ENCODE data around the gene FOXD4L4.
"Not testable (repeated sequence)": the region's sequence is repeated elsewhere in the genome, so short reads cannot be mapped to it uniquely, and the experiment has no call there.

The FOXD4L4 gene

DNA sequence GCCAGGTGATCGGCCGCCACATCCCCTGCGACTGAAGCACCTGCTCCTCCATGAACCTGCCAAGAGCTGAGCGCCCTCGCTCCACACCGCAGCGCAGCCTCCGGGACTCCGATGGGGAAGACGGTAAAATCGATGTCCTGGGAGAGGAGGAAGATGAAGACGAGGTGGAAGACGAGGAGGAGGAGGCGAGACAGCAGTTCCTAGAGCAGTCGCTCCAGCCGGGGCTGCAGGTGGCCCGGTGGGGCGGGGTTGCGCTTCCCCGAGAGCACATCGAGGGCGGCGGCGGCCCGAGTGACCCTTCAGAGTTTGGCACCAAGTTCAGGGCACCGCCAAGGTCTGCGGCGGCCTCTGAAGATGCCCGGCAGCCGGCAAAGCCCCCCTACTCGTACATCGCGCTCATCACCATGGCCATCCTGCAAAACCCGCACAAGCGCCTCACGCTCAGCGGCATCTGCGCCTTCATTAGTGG is at the start of gene FOXD4L4:
FOXD4L4 (plus strand) TSS at position 51 of the 469 bp plus-strand sequence; CDS start at position 51, 0 bp downstream.
- DNase-seq = not testable (repeated sequence)

DNA sequence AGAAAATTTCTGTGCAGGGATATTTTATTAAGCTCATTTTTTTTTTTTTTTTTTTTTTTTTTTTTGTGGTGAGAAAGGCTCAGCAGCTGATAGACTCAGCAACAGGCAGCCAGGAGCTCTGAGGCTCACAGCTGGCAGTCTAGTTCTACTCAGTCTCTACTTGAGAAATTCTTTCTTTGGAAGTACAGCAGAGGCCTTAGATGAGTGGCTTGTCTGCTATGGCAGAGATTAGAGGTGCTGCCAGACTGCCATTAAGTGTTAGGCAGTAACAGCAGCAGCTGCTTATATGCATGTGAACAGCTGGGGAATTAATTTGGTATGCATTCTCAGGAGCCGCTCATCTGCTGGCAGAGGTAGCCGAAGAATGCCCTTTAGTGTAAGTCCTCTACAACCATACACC is 33.4 kb upstream of the FOXD4L4 start:
- not testable (repeated sequence) for DNase-seq

DNA sequence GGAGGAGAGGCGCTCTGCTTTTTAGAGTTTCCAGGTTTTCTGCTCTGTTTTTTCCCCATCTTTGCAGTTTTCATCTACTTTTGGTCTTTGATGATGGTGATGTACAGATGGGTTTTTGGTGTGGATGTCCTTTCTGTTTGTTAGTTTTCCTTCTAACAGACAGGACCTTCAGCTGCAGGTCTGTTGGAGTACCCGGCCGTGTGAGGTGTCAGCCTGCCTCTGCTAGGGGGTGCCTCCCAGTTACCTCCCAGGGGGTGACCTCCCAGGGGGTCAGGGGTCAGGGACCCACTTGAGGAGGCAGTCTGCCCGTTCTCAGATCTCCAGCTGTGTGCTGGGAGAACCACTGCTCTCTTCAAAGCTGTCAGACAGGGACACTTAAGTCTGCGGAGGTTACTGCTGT is 22.5 kb upstream of the FOXD4L4 start:
- DNase-seq = not testable (repeated sequence)

DNA sequence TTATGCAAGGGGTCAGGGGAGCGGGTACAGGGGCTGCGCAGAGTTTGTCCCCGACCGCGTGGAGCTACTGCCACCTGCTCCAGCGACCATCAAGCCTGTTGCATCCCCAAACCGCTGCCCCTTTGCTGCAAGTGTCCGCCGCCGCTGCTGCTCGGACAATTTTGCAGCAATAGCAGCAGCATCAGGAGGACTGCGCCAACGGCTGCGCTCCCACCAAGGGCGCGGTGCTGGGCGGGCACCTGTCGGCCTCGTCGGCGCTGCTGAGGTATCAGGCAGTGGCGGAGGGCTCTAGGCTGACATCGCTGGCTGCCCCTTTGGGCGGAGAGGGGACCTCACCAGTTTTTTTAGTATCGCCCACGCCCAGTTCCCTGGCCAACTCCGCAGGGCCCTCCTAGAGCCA is 1.2 kb downstream of the FOXD4L4 start:
- not testable (repeated sequence) for DNase-seq

Data from suppressor macrophage treated with lipopolysaccharide for 1 hour (primary cell).